Measurements from ENCODE around the gene SNAPC2.

The SNAPC2 gene

GRCh38 chr19:7921302-7921966 is 1.3 kb downstream of the SNAPC2 start:
- TF ChIP-seq, protein P1, sequence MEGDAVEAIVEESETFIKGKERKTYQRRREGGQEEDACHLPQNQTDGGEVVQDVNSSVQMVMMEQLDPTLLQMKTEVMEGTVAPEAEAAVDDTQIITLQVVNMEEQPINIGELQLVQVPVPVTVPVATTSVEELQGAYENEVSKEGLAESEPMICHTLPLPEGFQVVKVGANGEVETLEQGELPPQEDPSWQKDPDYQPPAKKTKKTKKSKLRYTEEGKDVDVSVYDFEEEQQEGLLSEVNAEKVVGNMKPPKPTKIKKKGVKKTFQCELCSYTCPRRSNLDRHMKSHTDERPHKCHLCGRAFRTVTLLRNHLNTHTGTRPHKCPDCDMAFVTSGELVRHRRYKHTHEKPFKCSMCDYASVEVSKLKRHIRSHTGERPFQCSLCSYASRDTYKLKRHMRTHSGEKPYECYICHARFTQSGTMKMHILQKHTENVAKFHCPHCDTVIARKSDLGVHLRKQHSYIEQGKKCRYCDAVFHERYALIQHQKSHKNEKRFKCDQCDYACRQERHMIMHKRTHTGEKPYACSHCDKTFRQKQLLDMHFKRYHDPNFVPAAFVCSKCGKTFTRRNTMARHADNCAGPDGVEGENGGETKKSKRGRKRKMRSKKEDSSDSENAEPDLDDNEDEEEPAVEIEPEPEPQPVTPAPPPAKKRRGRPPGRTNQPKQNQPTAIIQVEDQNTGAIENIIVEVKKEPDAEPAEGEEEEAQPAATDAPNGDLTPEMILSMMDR (IDR thresholded peaks at IDR 0.05; ENCODE audit: extremely low read depth, missing control alignments): no peak
- no peak for DNase-seq (ENCODE audit: low spot score)

- TF ChIP-seq, protein P1 (IDR thresholded peaks at IDR 0.05; ENCODE audit: extremely low read depth, missing control alignments): no peak
- DNase-seq (ENCODE audit: low spot score): no peak
These were observed 2.1 kb downstream of the SNAPC2 start for GRCh38 chr19:7921967-7922835.

DNA sequence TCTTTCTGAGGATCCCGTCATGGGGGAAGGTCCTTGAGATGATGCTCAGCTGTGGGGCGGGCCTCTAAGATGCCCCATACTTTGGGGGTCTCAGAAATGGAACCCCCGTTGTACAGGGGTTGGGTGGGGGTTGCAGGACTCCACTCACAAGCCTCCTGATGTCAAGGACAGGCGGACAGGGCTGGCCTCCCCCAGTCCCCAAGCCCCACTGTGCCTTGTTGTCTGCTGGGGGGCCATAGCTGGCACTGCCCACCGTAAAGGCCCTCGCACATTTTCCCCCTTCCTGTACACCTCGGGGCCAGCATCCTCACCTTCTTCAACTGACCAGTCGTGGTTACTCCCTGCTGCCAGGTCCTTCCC is 2.7 kb downstream of the SNAPC2 start:
- DNase-seq (ENCODE audit: low spot score): no peak
- TF ChIP-seq, protein P1 (IDR thresholded peaks at IDR 0.05; ENCODE audit: extremely low read depth, missing control alignments): no peak

- no peak for DNase-seq (ENCODE audit: low spot score)
- TF ChIP-seq, protein P1 (IDR thresholded peaks at IDR 0.05; ENCODE audit: extremely low read depth, missing control alignments): no peak
These were observed 3.4 kb downstream of the SNAPC2 start for GRCh38 chr19:7923295-7924191.

- no peak for DNase-seq (ENCODE audit: low spot score)
- TF ChIP-seq, protein P1 (IDR thresholded peaks at IDR 0.05; ENCODE audit: extremely low read depth, missing control alignments): no peak
These were observed 4.1 kb downstream of the SNAPC2 start for GRCh38 chr19:7924241-7924640.

DNA sequence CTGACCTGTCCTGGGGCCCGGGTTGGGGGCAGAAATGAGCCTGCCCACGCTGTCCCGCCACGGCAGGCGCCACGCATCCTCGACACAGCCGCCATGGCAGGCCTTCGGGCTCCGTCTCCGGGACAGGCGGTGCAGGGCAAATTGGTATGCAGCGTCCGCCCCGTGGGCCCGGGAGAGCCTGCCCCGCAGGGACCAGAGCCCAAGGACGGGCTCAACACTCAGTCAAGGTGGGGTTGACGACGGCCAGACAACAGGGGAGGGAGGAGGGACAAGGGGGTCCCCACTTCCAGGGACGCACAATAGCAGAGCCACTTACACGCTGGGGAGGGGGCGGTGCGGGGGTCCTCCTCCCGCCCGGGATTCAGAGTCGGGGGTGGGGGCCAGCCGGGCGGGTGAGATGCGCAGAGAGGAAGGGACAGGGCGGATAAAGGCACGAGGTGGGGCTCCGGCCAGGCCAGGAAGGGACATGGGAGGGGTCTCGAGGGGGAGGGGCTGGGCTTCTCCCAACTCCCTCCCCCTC is 4.6 kb downstream of the SNAPC2 start:
- TF ChIP-seq, protein P1 (IDR thresholded peaks at IDR 0.05; ENCODE audit: extremely low read depth, missing control alignments): no peak
- no peak for DNase-seq (ENCODE audit: low spot score)

Data from GM20000 (cell line).